H9 (cell line): Measurements from ENCODE around the gene ABCB11. TPM values are rescaled to one million over a fixed set of nuclear protein-coding genes. Genes with fewer than 3 reads are reported as not detected.

Experiments used
- DNase-seq: peaks from one replicate; pipeline ENCODE4 v3.0.0-alpha.2; 2017
- H2AFZ ChIP-seq: one replicate; pipeline ENCODE4 v1.6.1; 2013; ENCODE audit warnings: mild to moderate bottlenecking, low read length, control low read depth, moderate library complexity
- H2AK5ac ChIP-seq: 2 replicates; pipeline ENCODE4 v1.6.1; 2013; ENCODE audit warnings: low read length, control low read depth, mixed read lengths; ENCODE audit not compliant: insufficient read length
- H2BK120ac ChIP-seq: one replicate; pipeline ENCODE4 v1.6.1; 2013; ENCODE audit warnings: low read depth, mild to moderate bottlenecking, low read length, control low read depth, inconsistent platforms; ENCODE audit not compliant: poor library complexity, severe bottlenecking
- H2BK12ac ChIP-seq: 2 replicates; pipeline ENCODE4 v1.6.1; 2013; ENCODE audit warnings: low read length, control low read depth, mixed read lengths, low read depth; ENCODE audit not compliant: insufficient read length
- H2BK15ac ChIP-seq: 2 replicates; pipeline ENCODE4 v1.6.1; 2013; ENCODE audit warnings: low read depth, low read length, control low read depth
- H2BK20ac ChIP-seq: one replicate; pipeline ENCODE4 v1.6.1; 2013; ENCODE audit warnings: low read depth, mild to moderate bottlenecking, low read length, control low read depth, inconsistent platforms; ENCODE audit not compliant: poor library complexity, severe bottlenecking
- H2BK5ac ChIP-seq: 2 replicates; pipeline ENCODE4 v1.6.1; 2013; ENCODE audit warnings: low read length, control low read depth, mixed read lengths; ENCODE audit not compliant: insufficient read length
- H3K14ac ChIP-seq: 2 replicates; pipeline ENCODE4 v1.6.1; 2013; ENCODE audit warnings: low read length, control low read depth; ENCODE audit not compliant: insufficient read depth
- H3K18ac ChIP-seq: 2 replicates; pipeline ENCODE4 v1.6.1; 2013; ENCODE audit warnings: low read depth, mild to moderate bottlenecking, mixed read lengths, low read length, control low read depth; ENCODE audit not compliant: insufficient read length
- H3K23ac ChIP-seq: 2 replicates; pipeline ENCODE4 v1.6.1; 2013; ENCODE audit warnings: low read length, control low read depth, mixed read lengths, low read depth; ENCODE audit not compliant: insufficient read length
- H3K23me2 ChIP-seq: 2 replicates; pipeline ENCODE4 v1.6.1; 2013; ENCODE audit warnings: low read depth, mild to moderate bottlenecking, mixed read lengths, low read length, control low read depth; ENCODE audit not compliant: insufficient read length, poor library complexity, severe bottlenecking
- H3K27ac ChIP-seq: 2 replicates; pipeline ENCODE4 v1.5.1; 2013; ENCODE audit warnings: low read length, control low read depth, mixed read lengths, low read depth; ENCODE audit not compliant: insufficient read length
- H3K27me3 ChIP-seq: 2 replicates; pipeline ENCODE4 v1.6.1; 2013; ENCODE audit warnings: low read length, control low read depth, inconsistent platforms; ENCODE audit not compliant: insufficient read depth
- H3K4ac ChIP-seq: 2 replicates; pipeline ENCODE4 v1.6.1; 2013; ENCODE audit warnings: low read depth, mild to moderate bottlenecking, control low read depth, inconsistent platforms, low read length, moderate library complexity
- H3K4me1 ChIP-seq: 2 replicates; pipeline ENCODE4 v1.6.1; 2013; ENCODE audit warnings: low read length, control low read depth, inconsistent platforms; ENCODE audit not compliant: insufficient read depth
- H3K4me2 ChIP-seq: 2 replicates; pipeline ENCODE4 v1.6.1; 2013; ENCODE audit warnings: low read length, control low read depth, mixed read lengths; ENCODE audit not compliant: insufficient read length, insufficient read depth
- H3K56ac ChIP-seq: 2 replicates; pipeline ENCODE4 v1.6.1; 2013; ENCODE audit warnings: low read depth, mild to moderate bottlenecking, mixed read lengths, low read length, control low read depth; ENCODE audit not compliant: insufficient read length
- H3K79me1 ChIP-seq: 2 replicates; pipeline ENCODE4 v1.6.1; 2013; ENCODE audit warnings: low read depth, mild to moderate bottlenecking, moderate library complexity, low read length, control low read depth, inconsistent platforms; ENCODE audit not compliant: insufficient read depth, poor library complexity, severe bottlenecking
- H3K79me2 ChIP-seq: 2 replicates; pipeline ENCODE4 v1.6.1; 2013; ENCODE audit warnings: low read length, control low read depth, inconsistent platforms; ENCODE audit not compliant: insufficient read depth
- H3K9ac ChIP-seq: 2 replicates; pipeline ENCODE4 v1.6.1; 2013; ENCODE audit warnings: low read length, control low read depth, mixed read lengths; ENCODE audit not compliant: insufficient read length; ENCODE audit errors: extremely low read depth
- H3K9me3 ChIP-seq: one replicate; pipeline ENCODE4 v1.6.1; 2013; ENCODE audit warnings: low read depth, low read length, inconsistent platforms; ENCODE audit not compliant: control insufficient read depth
- H3T11ph ChIP-seq: one replicate; pipeline ENCODE4 v1.6.1; 2013; ENCODE audit warnings: mild to moderate bottlenecking, low read length, control low read depth, inconsistent platforms
- H4K20me1 ChIP-seq: one replicate; pipeline ENCODE4 v1.6.1; 2013; ENCODE audit not compliant: control insufficient read depth, insufficient read length, insufficient read depth
- H4K5ac ChIP-seq: 2 replicates; pipeline ENCODE4 v1.6.1; 2013; ENCODE audit warnings: low read depth, mild to moderate bottlenecking, mixed read lengths, low read length, control low read depth; ENCODE audit not compliant: insufficient read length
- H4K8ac ChIP-seq: replicated peaks from 2 replicates; pipeline ENCODE4 v1.6.1; 2013; ENCODE audit warnings: low read length, control low read depth, mixed read lengths, low read depth; ENCODE audit not compliant: insufficient read length
- H4K91ac ChIP-seq: 2 replicates; pipeline ENCODE4 v1.6.1; 2013; ENCODE audit warnings: low read depth, mild to moderate bottlenecking, moderate library complexity, mixed read lengths, low read length, control low read depth; ENCODE audit not compliant: insufficient read length
- H3K27ac Mint-ChIP-seq, 3 experiments: 2 replicates in 2 of 3; 3 replicates in 1 of 3; pipeline ENCODE4 v1.8.0; 2020 to 2021; ENCODE audit warnings: mixed read lengths in 3 of 3, mild to moderate bottlenecking in 1 of 3, moderate library complexity in 1 of 3
- H3K27me3 Mint-ChIP-seq: 2 replicates; pipeline ENCODE4 v1.8.0; 2021; ENCODE audit warnings: low read depth, mild to moderate bottlenecking, moderate library complexity, mixed read lengths
- H3K36me3 Mint-ChIP-seq, 3 experiments: 2 replicates in 2 of 3; 3 replicates in 1 of 3; pipeline ENCODE4 v1.8.0; 2020 to 2021; ENCODE audit warnings: low read depth in 3 of 3, mixed read lengths in 3 of 3; ENCODE audit not compliant: insufficient read depth in 1 of 3
- H3K4me1 Mint-ChIP-seq, 2 experiments: 2 replicates each; pipeline ENCODE4 v1.8.0; 2020; ENCODE audit warnings: mixed read lengths in 2 of 2
- H3K4me3 Mint-ChIP-seq, 2 experiments: 2 replicates in 1 of 2; 3 replicates in 1 of 2; pipeline ENCODE4 v1.8.0; 2020 to 2021; ENCODE audit warnings: mild to moderate bottlenecking in 2 of 2, mixed read lengths in 2 of 2, moderate library complexity in 1 of 2
- H3K9me3 Mint-ChIP-seq, 2 experiments: 2 replicates in 1 of 2; 3 replicates in 1 of 2; pipeline ENCODE4 v1.8.0; 2020; ENCODE audit warnings: mild to moderate bottlenecking in 2 of 2, mixed read lengths in 2 of 2, moderate library complexity in 1 of 2
- CTCF ChIP-seq: fragments of 200-600 bp; sonication (generic); conservative IDR thresholded peaks from 3 replicates; pipeline ENCODE4 v1.8.0; 2021; ENCODE audit warnings: antibody characterized with exemption, mild to moderate bottlenecking
- WGBS: extraction: QIAGEN DNeasy Blood & Tissue Kit; methylation state at CpG from one replicate; pipeline ENCODE4 v1.1.7; 2013; ENCODE audit warnings: missing lambda C conversion rate, low lambda C conversion rate, mixed read lengths; ENCODE audit not compliant: insufficient read length; ENCODE audit errors: extremely low coverage; 5-methylcytosine and 5-hydroxymethylcytosine counted together
- total RNA-seq: library from RNA; stranded (reverse); gene quantifications from 2 replicates; pipeline ENCODE4 v1.2.1, GENCODE V29; 2021

ABCB11 gene
- total RNA-seq, 1 experiment from 2014 or later: not detected

GRCh38 chr2:168897449-168897848, 133.7 kb downstream of the ABCB11 start:
- Histone ChIP-seq H3K9ac (no peak overlapping the region), H2BK12ac (no peak overlapping the region), H3K79me1 (no peaks in the 10 kb centered on the region), H3K27me3 (no peaks in the 10 kb centered on the region; the same call in 1 of the 2 replicates), H3K4me1 (no peaks in the 10 kb centered on the region), H3K79me2 (no peaks in the 10 kb centered on the region), H2BK5ac (no peak overlapping the region), H3K23me2 (no peaks in the 10 kb centered on the region), H4K5ac (no peak overlapping the region), H3K4me2 (no peak overlapping the region), H3K56ac (no peak overlapping the region), H3K4ac (no peak overlapping the region), H3K23ac (no peak overlapping the region), H3T11ph (no peak overlapping the region), H2AK5ac (no peak overlapping the region), H2BK15ac (no peak overlapping the region), H4K91ac (no peak overlapping the region), H3K18ac (no peak overlapping the region), H3K9me3 (no peaks in the 10 kb centered on the region), H3K27ac (no peak overlapping the region), H2AFZ (no peak overlapping the region), H4K20me1 (no peaks in the 10 kb centered on the region), H3K14ac (no peak overlapping the region), H4K8ac (no peak overlapping the region), H2BK20ac (no peak overlapping the region), H2BK120ac (no peak overlapping the region)
- TF ChIP-seq CTCF: no peak
- DNase-seq: no peak
- no peak overlapping the region for H3K27ac Mint-ChIP-seq
- H3K27me3 Mint-ChIP-seq: no peaks in the 10 kb centered on the region
- no peaks in the 10 kb centered on the region for H3K36me3 Mint-ChIP-seq
- WGBS: no CpG with 5 or more reads among the region's 1 CpG
- H3K9me3 Mint-ChIP-seq: no peaks in the 10 kb centered on the region
- peaks cover 8% of the 10 kb centered on the region in 2 experiments for H3K4me1 Mint-ChIP-seq
- no peak overlapping the region for H3K4me3 Mint-ChIP-seq
